ENCODE measurements around the gene DDB1. TPM values are rescaled to one million over a fixed set of nuclear protein-coding genes. Genes with fewer than 3 reads are reported as not detected.

The DDB1 gene
- total and polyA plus RNA-seq, 10 of the 15 experiments (the other 5 are each of a cell fraction or from before 2014, with no cell fraction given), result 136 to 272 (median 216) TPM

DNA sequence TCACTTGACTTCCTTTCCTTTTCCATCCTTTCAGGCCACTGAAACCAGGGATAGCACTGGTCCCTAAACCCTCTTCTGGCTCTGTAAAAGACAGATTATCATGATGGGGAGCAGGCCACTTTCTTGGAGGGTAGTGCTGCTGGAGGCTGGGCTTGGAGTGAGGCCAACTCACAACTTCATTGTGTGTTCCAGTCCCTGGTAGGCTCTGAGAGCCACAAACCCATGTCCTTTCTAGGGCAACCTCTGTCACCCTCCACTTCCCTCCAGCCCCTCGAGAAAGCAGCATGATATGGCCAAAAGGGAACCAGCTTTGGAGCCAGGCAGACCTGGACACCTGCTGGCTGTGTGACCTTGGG, 2.4 kb upstream of the DDB1 start (continued):
- TF ChIP-seq, protein P1, sequence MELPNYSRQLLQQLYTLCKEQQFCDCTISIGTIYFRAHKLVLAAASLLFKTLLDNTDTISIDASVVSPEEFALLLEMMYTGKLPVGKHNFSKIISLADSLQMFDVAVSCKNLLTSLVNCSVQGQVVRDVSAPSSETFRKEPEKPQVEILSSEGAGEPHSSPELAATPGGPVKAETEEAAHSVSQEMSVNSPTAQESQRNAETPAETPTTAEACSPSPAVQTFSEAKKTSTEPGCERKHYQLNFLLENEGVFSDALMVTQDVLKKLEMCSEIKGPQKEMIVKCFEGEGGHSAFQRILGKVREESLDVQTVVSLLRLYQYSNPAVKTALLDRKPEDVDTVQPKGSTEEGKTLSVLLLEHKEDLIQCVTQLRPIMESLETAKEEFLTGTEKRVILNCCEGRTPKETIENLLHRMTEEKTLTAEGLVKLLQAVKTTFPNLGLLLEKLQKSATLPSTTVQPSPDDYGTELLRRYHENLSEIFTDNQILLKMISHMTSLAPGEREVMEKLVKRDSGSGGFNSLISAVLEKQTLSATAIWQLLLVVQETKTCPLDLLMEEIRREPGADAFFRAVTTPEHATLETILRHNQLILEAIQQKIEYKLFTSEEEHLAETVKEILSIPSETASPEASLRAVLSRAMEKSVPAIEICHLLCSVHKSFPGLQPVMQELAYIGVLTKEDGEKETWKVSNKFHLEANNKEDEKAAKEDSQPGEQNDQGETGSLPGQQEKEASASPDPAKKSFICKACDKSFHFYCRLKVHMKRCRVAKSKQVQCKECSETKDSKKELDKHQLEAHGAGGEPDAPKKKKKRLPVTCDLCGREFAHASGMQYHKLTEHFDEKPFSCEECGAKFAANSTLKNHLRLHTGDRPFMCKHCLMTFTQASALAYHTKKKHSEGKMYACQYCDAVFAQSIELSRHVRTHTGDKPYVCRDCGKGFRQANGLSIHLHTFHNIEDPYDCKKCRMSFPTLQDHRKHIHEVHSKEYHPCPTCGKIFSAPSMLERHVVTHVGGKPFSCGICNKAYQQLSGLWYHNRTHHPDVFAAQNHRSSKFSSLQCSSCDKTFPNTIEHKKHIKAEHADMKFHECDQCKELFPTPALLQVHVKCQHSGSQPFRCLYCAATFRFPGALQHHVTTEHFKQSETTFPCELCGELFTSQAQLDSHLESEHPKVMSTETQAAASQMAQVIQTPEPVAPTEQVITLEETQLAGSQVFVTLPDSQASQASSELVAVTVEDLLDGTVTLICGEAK (IDR thresholded peaks at IDR 0.05; ENCODE audit: borderline replicate concordance), result no peak
- TF ChIP-seq DPF2 (IDR thresholded peaks at IDR 0.05), result no peak
- no peak for TF ChIP-seq POLR2AphosphoS5 (IDR thresholded peaks at IDR 0.05; ENCODE audit: low read length)

DNA sequence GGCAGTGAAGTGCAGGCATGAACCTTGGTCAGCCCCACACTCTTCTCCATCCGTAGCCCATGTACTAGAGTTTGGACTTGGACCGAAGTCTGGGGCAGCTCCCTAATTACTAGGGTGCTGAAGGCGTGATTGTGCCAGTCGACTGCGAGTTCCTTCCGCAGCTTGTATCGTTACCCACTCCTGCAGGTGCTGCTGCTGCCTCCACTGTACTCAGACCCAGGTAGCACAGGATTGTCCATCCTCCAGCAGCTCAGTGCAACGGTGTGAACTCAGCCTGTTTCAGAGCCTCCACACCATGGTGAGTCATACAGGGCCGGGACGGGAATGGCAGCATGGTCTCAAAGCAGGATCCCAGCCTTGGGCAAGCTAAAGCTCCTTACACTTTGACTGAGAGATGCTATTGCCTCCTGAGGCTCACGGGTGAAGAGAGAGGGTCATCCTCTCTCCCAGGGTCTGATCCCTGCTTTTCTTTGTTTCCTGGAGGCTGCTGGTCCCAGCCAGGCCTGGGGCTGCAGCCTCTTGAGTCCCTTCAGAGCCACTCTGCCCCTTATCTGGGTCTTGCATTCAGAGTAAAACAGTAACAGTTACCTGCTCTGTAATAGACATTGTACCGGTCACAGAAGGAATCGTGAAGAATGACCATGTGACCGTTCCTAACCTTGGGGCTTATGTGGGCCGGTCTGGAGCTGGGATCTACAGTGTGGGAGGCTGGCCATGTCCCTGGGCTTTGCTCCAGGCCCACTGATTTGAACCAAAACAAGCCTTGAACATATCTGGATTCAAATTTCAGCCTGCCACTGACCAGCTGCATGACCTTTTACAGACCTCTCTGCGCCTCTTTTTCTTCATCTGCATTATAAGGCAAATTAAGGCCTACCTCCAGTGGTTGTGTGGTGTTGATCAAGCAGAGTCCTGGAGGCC, 1.8 kb upstream of the DDB1 start:
- TF ChIP-seq ATF7 (IDR thresholded peaks at IDR 0.05; ENCODE audit: low read depth), result no peak
- TF ChIP-seq, protein P2, sequence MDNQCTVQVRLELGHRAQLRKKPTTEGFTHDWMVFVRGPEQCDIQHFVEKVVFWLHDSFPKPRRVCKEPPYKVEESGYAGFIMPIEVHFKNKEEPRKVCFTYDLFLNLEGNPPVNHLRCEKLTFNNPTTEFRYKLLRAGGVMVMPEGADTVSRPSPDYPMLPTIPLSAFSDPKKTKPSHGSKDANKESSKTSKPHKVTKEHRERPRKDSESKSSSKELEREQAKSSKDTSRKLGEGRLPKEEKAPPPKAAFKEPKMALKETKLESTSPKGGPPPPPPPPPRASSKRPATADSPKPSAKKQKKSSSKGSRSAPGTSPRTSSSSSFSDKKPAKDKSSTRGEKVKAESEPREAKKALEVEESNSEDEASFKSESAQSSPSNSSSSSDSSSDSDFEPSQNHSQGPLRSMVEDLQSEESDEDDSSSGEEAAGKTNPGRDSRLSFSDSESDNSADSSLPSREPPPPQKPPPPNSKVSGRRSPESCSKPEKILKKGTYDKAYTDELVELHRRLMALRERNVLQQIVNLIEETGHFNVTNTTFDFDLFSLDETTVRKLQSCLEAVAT (IDR thresholded peaks at IDR 0.05), result peak; percentile 59; the same call in 1 of the 2 replicates
- 95% methylated on average over 16 of the region's 16 CpGs for WGBS (ENCODE audit: insufficient coverage, insufficient replicate concordance, low lambda C conversion rate, missing lambda C conversion rate)
- Histone ChIP-seq H3K4me2 (ENCODE audit: control insufficient read depth, insufficient read depth) (peak overlapping the region; percentile 77), H3K27me3 (replicated peaks in 1 of 2; ENCODE audit: control insufficient read depth in 2 of 2, insufficient read depth in 2 of 2, low read length in 1 of 2) (no peaks in the 10 kb centered on the region), H3K9ac (ENCODE audit: control insufficient read depth, insufficient read depth, low read length) (peak overlapping the region; percentile 18; the same call in 1 of the 2 replicates), H3K9me3 (replicated peaks; ENCODE audit: control insufficient read depth, insufficient read depth, low read length) (no peaks in the 10 kb centered on the region), H2AFZ (ENCODE audit: control insufficient read depth, low read depth, low read length) (no peak overlapping the region), H3K79me2 (ENCODE audit: control insufficient read depth, insufficient read depth, low read length) (peaks cover 46% of the 10 kb centered on the region), H3K4me3 (peak overlapping the region; percentile 90; the same call in 1 of the 2 replicates), H3K36me3 (ENCODE audit: control insufficient read depth in 2 of 2, insufficient read depth in 2 of 2, low read length in 1 of 2) (peaks cover 2 to 7% of the 10 kb centered on the region in 2 experiments; a peak in 3 of 4 replicates), H4K20me1 (ENCODE audit: control insufficient read depth, insufficient read depth) (no peaks in the 10 kb centered on the region; the same call in 1 of the 2 replicates), H3K4me1 (ENCODE audit: control insufficient read depth, insufficient read depth, low read length) (peaks cover 20% of the 10 kb centered on the region), H3K27ac (ENCODE audit: control insufficient read depth, insufficient read depth) (no peak overlapping the region)
- ChIA-PET CTCF (interaction anchor here (1.0 to 10.2 kb wide), 15 partner anchors 7 to 294 kb away, joined by 3 to 729 read pairs (median 12); partner anchors contain the start of genes CYB561A3, TMEM138 and TMEM216), SMC1A (ENCODE audit: uncharacterized antibody, unreplicated experiment) (interaction anchor here (0.7 to 8.1 kb wide), 16 partner anchors 20 to 503 kb away, joined by 3 to 414 read pairs (median 6); partner anchors contain the start of genes CYB561A3, TMEM138 and TMEM216), RAD21 (ENCODE audit: unreplicated experiment) (interaction anchor here (1.0 to 6.5 kb wide), 7 partner anchors 20 to 95 kb away, joined by 3 to 424 read pairs (median 6); partner anchors contain the start of genes CPSF7, CYB561A3, SDHAF2 and TMEM138), POLR2A (interaction anchor here (1.0 to 5.9 kb wide), 9 partner anchors 19 to 95 kb away, joined by 3 to 86 read pairs (median 7); partner anchors contain the start of genes CPSF7, CYB561A3, SDHAF2 and TMEM138)
- BruUV-seq (replicated peaks), result no TSS peak
- ATAC-seq, result no peak
- no peak for DNase-seq (ENCODE audit: low read depth, low spot score)
- in situ Hi-C loops (cut with MboI) (loop anchor here (5.0 kb wide), 1 partner anchor 53 kb away; no protein-coding TSS in a partner anchor), intact Hi-C loops (cut with micrococcal nuclease; ENCODE audit: unreplicated experiment) (loop anchor here (5.0 to 10.0 kb wide), 2 partner anchors 80 to 103 kb away; no protein-coding TSS in a partner anchor)
- no peak for FAIRE-seq

Data from GM12878 (cell line).